Adrenal gland (tissue), 5 donors: Measurements from ENCODE around the gene DMTF1.

Experiments used
- CTCF ChIP-seq, 6 experiments: fragments of 450-650 bp in 4 of 6; fragments of 200-600 bp in 2 of 6; sonication (generic) in 1 of 6; IDR thresholded peaks; 1 replicate in 5 of 6; 2 replicates in 1 of 6; pipeline versions ENCODE4 v1.5.1 to v1.8.0; 2016 to 2021; ENCODE audit warnings: antibody characterized with exemption in 6 of 6, mild to moderate bottlenecking in 2 of 6, moderate library complexity in 1 of 6
- POLR2A ChIP-seq, 2 donors: fragments of 450-650 bp; IDR thresholded peaks; one replicate each; pipeline ENCODE4 v1.6.1; 2017; ENCODE audit warnings: antibody characterized with exemption in 2 of 2, mild to moderate bottlenecking in 2 of 2, moderate library complexity in 1 of 2
- donor health status: DM: no; HTN: no; CAD: no.

- no peak for TF ChIP-seq CTCF (IDR thresholded peaks at IDR 0.05)
- TF ChIP-seq POLR2A (IDR thresholded peaks at IDR 0.05) = no peak
Observed at GRCh38 chr7:87192784-87193487, 40.7 kb downstream of the DMTF1 start.
